PC-3 (cell line): Measurements from ENCODE around the gene AUH. TPM values are rescaled to one million over a fixed set of nuclear protein-coding genes. Genes with fewer than 3 reads are reported as not detected.

Experiments used
- ATAC-seq: fragments of 200-7000 bp; cut with Tn5 transposase; 2 replicates; pipeline ENCODE4 v1.9.1; 2020; ENCODE audit warnings: mild to moderate bottlenecking, moderate library complexity
- BruUV-seq: library from RNA; stranded (reverse); fragments of 400-500 nt; replicated peaks from 2 replicates; lab custom pipeline; 2021; lab: Mats Ljungman, UMichigan
- CTCF ChIA-PET: fragments of 300-600 bp; sonication (Branson Sonifier 250); formaldehyde crosslinking; loops from one replicate; lab custom pipeline; 2022; ENCODE audit warnings: antibody characterized with exemption; lab: Charles Lee
- POLR2A ChIA-PET: fragments of 300-600 bp; sonication (Branson Sonifier 250); formaldehyde crosslinking; loops from one replicate; lab custom pipeline; 2022; ENCODE audit warnings: antibody characterized with exemption; ENCODE audit not compliant: unreplicated experiment; lab: Charles Lee
- DNase-seq: peaks from one replicate; pipeline ENCODE4 v3.0.0-alpha.2; 2015
- H2AFZ ChIP-seq: fragments of 300-600 bp; sonication (generic); 2 replicates; pipeline ENCODE4 v1.6.0; 2016; ENCODE audit warnings: antibody characterized with exemption, low read length
- H3F3A ChIP-seq: fragments of 300-600 bp; sonication (generic); one replicate; pipeline ENCODE4 v1.6.0; 2017; ENCODE audit warnings: antibody characterized with exemption, low read length, control low read depth, mild to moderate bottlenecking; ENCODE audit not compliant: unreplicated experiment
- H3K27ac ChIP-seq: fragments of 300-600 bp; sonication (generic); 2 replicates; pipeline ENCODE4 v1.5.1; 2016; ENCODE audit warnings: mild to moderate bottlenecking, low read length
- H3K27me3 ChIP-seq: fragments of 300-600 bp; sonication (generic); 2 replicates; pipeline ENCODE4 v1.6.1; 2016; ENCODE audit warnings: low read length, mixed read lengths
- H3K36me3 ChIP-seq: fragments of 300-600 bp; sonication (generic); 2 replicates; pipeline ENCODE4 v1.6.1; 2016; ENCODE audit warnings: low read depth, mixed run types, low read length, mixed read lengths
- H3K4me1 ChIP-seq: fragments of 300-600 bp; sonication (generic); 2 replicates; pipeline ENCODE4 v1.5.1; 2016; ENCODE audit warnings: low read length; ENCODE audit not compliant: insufficient read depth
- H3K4me2 ChIP-seq: fragments of 300-600 bp; sonication (generic); 2 replicates; pipeline ENCODE4 v1.6.0; 2016; ENCODE audit warnings: low read length
- H3K4me3 ChIP-seq: fragments of 300-600 bp; sonication (generic); 2 replicates; pipeline ENCODE4 v1.5.1; 2016; ENCODE audit warnings: mild to moderate bottlenecking, low read length, mixed read lengths
- H3K79me2 ChIP-seq: fragments of 300-600 bp; sonication (generic); 2 replicates; pipeline ENCODE4 v1.6.1; 2017; ENCODE audit warnings: low read length, mixed read lengths
- H3K9ac ChIP-seq: fragments of 300-600 bp; sonication (generic); 2 replicates; pipeline ENCODE4 v1.6.0; 2016; ENCODE audit warnings: mild to moderate bottlenecking, low read length
- H3K9me2 ChIP-seq: fragments of 300-600 bp; sonication (generic); replicated peaks from 2 replicates; pipeline ENCODE4 v1.6.1; 2016; ENCODE audit warnings: mixed run types, low read length, mixed read lengths
- H3K9me3 ChIP-seq: fragments of 300-600 bp; sonication (generic); 2 replicates; pipeline ENCODE4 v1.6.1; 2016; ENCODE audit warnings: low read length, mixed read lengths
- H4K20me1 ChIP-seq: fragments of 300-600 bp; sonication (generic); 2 replicates; pipeline ENCODE4 v1.6.1; 2016; ENCODE audit warnings: low read length, mixed read lengths
- EZH2 ChIP-seq: fragments of 300-600 bp; sonication (generic); IDR thresholded peaks from one replicate; pipeline ENCODE4 v1.6.1; 2017; ENCODE audit warnings: antibody characterized with exemption, mild to moderate bottlenecking, low read length; ENCODE audit not compliant: unreplicated experiment
- EZH2phosphoT487 ChIP-seq: fragments of 300-600 bp; sonication (generic); IDR thresholded peaks from 2 replicates; pipeline ENCODE4 v1.6.1; 2018; ENCODE audit warnings: mild to moderate bottlenecking, antibody characterized with exemption, low read length, borderline replicate concordance
- intact Hi-C: fragments of 100-400 bp; cut with micrococcal nuclease; formaldehyde crosslinking; loops from 2 replicates; pipeline ENCODE4 v1.9.0; 2023
- total RNA-seq: library from RNA; depleted of rRNA; stranded (reverse); fragments of >200 nt; gene quantifications from 2 replicates; pipeline ENCODE4 v1.2.3, GENCODE V29; 2014
- TF ChIP-seq, protein P1 (sequence below): fragments of 300-600 bp; sonication (generic); conservative IDR thresholded peaks from 2 replicates; pipeline ENCODE4 v1.5.1; 2017; ENCODE audit warnings: antibody characterized with exemption, low read depth, mild to moderate bottlenecking, low read length

AUH gene
- total RNA-seq, 1 experiment from 2014 or later: 30.4 TPM

- no TSS peak for BruUV-seq
- POLR2A ChIA-PET: no interaction called here
- ATAC-seq: no peak
- peaks cover 18% of the 10 kb centered on the region for H3K4me1 ChIP-seq
- no peaks in the 10 kb centered on the region for H3K9me3 ChIP-seq
- no peak for DNase-seq
- H3K27ac ChIP-seq: no peak overlapping the region
- H4K20me1 ChIP-seq: no peaks in the 10 kb centered on the region
- no peaks in the 10 kb centered on the region for H3F3A ChIP-seq
- H3K36me3 ChIP-seq: no peaks in the 10 kb centered on the region
- no peak overlapping the region for H3K4me3 ChIP-seq
- no peaks in the 10 kb centered on the region for H3K9me2 ChIP-seq
- H3K27me3 ChIP-seq: no peaks in the 10 kb centered on the region
- intact Hi-C loops: no loop called here
- H2AFZ ChIP-seq: no peak overlapping the region
- no peak for TF ChIP-seq EZH2
- TF ChIP-seq, protein P1, sequence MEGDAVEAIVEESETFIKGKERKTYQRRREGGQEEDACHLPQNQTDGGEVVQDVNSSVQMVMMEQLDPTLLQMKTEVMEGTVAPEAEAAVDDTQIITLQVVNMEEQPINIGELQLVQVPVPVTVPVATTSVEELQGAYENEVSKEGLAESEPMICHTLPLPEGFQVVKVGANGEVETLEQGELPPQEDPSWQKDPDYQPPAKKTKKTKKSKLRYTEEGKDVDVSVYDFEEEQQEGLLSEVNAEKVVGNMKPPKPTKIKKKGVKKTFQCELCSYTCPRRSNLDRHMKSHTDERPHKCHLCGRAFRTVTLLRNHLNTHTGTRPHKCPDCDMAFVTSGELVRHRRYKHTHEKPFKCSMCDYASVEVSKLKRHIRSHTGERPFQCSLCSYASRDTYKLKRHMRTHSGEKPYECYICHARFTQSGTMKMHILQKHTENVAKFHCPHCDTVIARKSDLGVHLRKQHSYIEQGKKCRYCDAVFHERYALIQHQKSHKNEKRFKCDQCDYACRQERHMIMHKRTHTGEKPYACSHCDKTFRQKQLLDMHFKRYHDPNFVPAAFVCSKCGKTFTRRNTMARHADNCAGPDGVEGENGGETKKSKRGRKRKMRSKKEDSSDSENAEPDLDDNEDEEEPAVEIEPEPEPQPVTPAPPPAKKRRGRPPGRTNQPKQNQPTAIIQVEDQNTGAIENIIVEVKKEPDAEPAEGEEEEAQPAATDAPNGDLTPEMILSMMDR: no peak
- TF ChIP-seq EZH2phosphoT487: no peak
- CTCF ChIA-PET: no interaction called here
- no peak overlapping the region for H3K4me2 ChIP-seq
- H3K79me2 ChIP-seq: no peaks in the 10 kb centered on the region
- no peak overlapping the region for H3K9ac ChIP-seq
These were observed 119.8 kb downstream of the AUH start for GRCh38 chr9:91241909-91242308.

GRCh38 chr9:91240596-91241165, 121.0 kb downstream of the AUH start:
- H3K27ac ChIP-seq: no peak overlapping the region
- ATAC-seq: no peak
- ChIA-PET CTCF (no interaction called here), POLR2A (no interaction called here)
- no TSS peak for BruUV-seq
- H4K20me1 ChIP-seq: no peaks in the 10 kb centered on the region
- H3K9ac ChIP-seq: no peak overlapping the region
- no peaks in the 10 kb centered on the region for H3K36me3 ChIP-seq
- TF ChIP-seq EZH2phosphoT487 (no peak), EZH2 (no peak)
- TF ChIP-seq, protein P1: no peak
- no peaks in the 10 kb centered on the region for H3K9me2 ChIP-seq
- H3F3A ChIP-seq: no peaks in the 10 kb centered on the region
- H3K4me2 ChIP-seq: no peak overlapping the region
- H3K9me3 ChIP-seq: no peaks in the 10 kb centered on the region
- H3K4me3 ChIP-seq: no peak overlapping the region
- H3K27me3 ChIP-seq: no peaks in the 10 kb centered on the region
- no peak overlapping the region for H2AFZ ChIP-seq
- intact Hi-C loops: no loop called here
- no peak for DNase-seq
- H3K79me2 ChIP-seq: no peaks in the 10 kb centered on the region
- peaks cover 8% of the 10 kb centered on the region for H3K4me1 ChIP-seq

DNA sequence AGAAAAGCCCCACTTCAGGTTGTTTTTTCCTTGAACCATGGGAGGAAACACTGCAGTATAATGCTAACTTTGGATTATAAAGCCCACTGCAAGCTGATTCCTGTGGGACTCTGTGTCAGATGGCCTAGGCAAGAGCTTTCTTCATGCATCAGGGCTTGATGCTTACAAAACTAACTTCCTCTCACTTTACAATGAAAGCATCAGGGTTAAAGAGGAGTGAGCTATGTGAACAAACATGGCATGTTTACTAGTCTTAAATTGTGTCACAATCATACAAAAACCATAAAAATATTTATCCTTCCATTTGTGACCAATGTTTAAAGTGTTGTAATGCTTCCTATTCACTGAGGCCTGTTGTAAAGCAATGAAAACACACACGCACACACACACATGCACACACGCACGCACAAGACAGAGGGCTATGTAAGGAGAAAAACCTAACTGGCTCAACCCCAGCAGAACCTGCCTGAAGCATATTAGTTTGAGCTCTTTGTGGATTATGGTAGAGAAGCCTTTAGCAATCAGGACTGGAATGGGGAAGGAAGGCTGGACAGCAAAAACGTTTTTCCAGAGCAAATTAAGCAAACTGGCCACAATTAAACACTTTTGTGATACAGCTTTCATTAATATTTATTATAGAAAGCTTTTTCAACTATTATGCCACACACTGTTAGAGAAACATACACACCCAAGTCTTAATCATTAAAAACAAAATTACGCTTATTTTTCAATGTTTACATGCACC, 122.2 kb downstream of the AUH start:
- H2AFZ ChIP-seq: no peak overlapping the region
- no peaks in the 10 kb centered on the region for H3K9me3 ChIP-seq
- no peaks in the 10 kb centered on the region for H3K27me3 ChIP-seq
- no peaks in the 10 kb centered on the region for H3K4me1 ChIP-seq
- intact Hi-C loops: no loop called here
- no peaks in the 10 kb centered on the region for H3K79me2 ChIP-seq
- TF ChIP-seq EZH2phosphoT487 (no peak), EZH2 (no peak)
- TF ChIP-seq, protein P1: no peak
- ATAC-seq (no peak), DNase-seq (no peak)
- POLR2A ChIA-PET: no interaction called here
- H4K20me1 ChIP-seq: no peaks in the 10 kb centered on the region
- no peaks in the 10 kb centered on the region for H3K36me3 ChIP-seq
- no TSS peak for BruUV-seq
- CTCF ChIA-PET: no interaction called here
- H3K9ac ChIP-seq: no peak overlapping the region
- H3F3A ChIP-seq: no peaks in the 10 kb centered on the region
- no peak overlapping the region for H3K4me2 ChIP-seq
- no peaks in the 10 kb centered on the region for H3K9me2 ChIP-seq
- no peak overlapping the region for H3K4me3 ChIP-seq
- no peak overlapping the region for H3K27ac ChIP-seq
